Neuron (in vitro differentiated cells): Measurements from ENCODE around the gene TSSK2.
"Not testable (repeated sequence)": the region's sequence is repeated elsewhere in the genome, so short reads cannot be mapped to it uniquely, and the experiment has no call there.

Experiments used
- H2AFZ ChIP-seq: one replicate; pipeline ENCODE4 v1.6.1; 2013; ENCODE audit warnings: low read depth, mild to moderate bottlenecking, inconsistent platforms, low read length, moderate library complexity
- H3K27me3 ChIP-seq: one replicate; pipeline ENCODE4 v1.6.1; 2013; ENCODE audit warnings: low read length; ENCODE audit not compliant: insufficient read depth
- H3K36me3 ChIP-seq: one replicate; pipeline ENCODE4 v1.6.1; 2013; ENCODE audit warnings: low read length; ENCODE audit not compliant: insufficient read depth
- H3K4me1 ChIP-seq: one replicate; pipeline ENCODE4 v1.6.1; 2013; ENCODE audit warnings: low read length; ENCODE audit not compliant: insufficient read depth
- H3K4me3 ChIP-seq: 2 replicates; pipeline ENCODE4 v1.5.1; 2013; ENCODE audit warnings: mild to moderate bottlenecking, low read length, moderate library complexity
- H3K9me3 ChIP-seq: one replicate; pipeline ENCODE4 v1.6.1; 2013; ENCODE audit warnings: low read length

Gene TSSK2

DNA sequence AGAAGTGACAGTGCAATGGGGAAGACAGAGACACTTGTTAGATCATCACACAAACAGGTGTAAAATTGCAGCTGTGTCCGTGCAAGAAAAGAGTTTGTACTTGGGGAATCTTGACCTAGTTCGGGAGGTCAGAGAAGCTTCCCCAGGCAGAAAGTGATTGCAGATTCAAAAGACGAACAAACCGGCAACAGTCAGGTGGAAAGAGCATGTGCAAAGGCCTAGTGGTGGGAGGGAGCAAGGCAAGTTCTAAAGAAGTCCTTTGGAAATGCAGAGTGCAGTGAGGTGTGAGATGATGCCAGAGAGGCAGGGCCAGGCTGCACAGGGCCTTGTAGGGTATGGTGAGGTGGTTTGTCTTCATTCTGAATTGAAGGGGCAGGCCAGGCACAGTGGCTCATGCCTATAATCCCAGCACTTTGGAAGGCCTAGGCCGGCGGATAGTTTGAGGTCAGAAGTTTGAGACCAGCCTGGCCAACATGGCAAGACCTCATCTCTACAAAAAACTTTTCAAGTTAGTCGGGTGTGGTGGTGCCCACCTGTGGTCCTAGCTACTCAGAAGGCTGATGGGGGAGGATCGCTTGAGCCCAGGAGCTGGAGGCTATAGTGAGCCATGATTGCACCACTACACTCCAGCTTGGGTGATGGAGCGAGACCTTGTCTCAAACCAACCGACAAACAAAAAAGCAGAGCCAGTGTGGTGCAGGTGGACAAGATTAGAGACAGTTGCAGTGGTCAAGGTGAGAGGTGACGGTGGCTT, 15.3 kb downstream of the TSSK2 start:
- Histone ChIP-seq H3K9me3 (peaks cover 4% of the 10 kb centered on the region), H3K4me3 (no peak overlapping the region), H3K36me3 (peaks cover 12% of the 10 kb centered on the region), H2AFZ (no peak overlapping the region), H3K27me3 (peaks cover 53% of the 10 kb centered on the region), H3K4me1 (peaks cover 4% of the 10 kb centered on the region)

DNA sequence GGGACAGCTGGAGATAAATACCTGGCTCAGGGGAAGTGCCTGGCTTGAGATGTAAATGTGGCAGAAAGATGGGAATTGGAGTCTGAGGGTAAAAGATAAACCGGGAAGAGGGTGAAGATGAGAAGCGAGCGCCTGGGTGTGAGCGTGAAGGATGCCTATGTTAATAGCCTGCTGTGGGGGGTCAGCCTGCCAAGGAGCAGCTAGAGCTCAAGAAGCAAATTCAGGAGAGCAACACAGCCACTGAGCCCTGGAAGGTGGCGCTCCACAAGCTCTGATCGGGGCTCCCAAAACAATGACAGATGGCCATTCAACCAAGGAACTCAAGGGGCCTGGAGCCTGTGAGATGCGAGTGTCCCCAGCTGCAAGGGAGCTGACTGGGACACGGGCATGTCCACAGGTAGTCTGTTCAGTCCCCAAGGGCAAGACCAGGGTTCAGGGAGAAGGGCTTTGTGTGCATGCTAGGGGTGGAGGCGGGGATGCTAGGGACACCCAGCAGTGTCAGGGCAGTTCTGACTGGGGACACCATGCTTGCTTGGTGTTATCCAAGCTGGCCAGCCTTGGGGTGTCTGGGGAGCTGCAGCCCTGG, 16.2 kb downstream of the TSSK2 start:
- peaks cover 5% of the 10 kb centered on the region for H3K9me3 ChIP-seq
- no peak overlapping the region for H2AFZ ChIP-seq
- H3K36me3 ChIP-seq = peaks cover 4% of the 10 kb centered on the region
- peaks cover 62% of the 10 kb centered on the region for H3K27me3 ChIP-seq
- H3K4me1 ChIP-seq = peaks cover 4% of the 10 kb centered on the region
- H3K4me3 ChIP-seq = no peak overlapping the region

DNA sequence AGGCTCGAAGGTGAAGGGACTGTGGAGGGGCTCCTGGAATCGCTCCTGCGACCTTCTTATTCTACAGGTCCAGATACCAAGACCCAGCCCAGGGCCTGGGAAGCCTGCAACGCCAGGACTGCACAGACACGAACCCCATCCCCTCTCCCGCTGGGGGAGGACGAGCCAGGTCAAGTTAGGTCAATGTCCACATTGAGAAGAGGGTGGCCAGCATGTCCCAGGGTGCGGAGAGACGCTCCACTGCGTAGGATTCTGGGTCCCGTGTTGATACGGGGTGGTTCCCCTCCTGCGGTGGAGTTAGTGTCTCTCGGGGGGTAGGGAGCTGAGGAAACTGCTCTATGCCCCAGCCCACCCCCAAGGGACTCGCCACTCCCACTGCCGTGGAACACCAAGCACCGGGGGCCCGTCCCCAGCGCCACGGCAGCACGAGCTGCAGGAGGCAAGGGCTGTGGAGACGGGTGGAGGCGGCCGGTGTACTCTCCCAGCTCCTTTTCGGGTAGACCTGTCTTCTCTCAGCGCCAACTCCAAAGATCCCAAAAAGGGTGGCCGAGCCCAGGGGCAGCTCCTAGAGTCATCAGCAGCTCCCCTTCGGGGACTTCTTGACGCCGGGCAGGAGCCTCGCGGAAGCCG, 17.4 kb downstream of the TSSK2 start:
- H3K4me1 ChIP-seq = peaks cover 4% of the 10 kb centered on the region
- no peaks in the 10 kb centered on the region for H3K36me3 ChIP-seq
- no peak overlapping the region for H2AFZ ChIP-seq
- peaks cover 5% of the 10 kb centered on the region for H3K9me3 ChIP-seq
- H3K4me3 ChIP-seq = no peak overlapping the region
- H3K27me3 ChIP-seq = peaks cover 71% of the 10 kb centered on the region

DNA sequence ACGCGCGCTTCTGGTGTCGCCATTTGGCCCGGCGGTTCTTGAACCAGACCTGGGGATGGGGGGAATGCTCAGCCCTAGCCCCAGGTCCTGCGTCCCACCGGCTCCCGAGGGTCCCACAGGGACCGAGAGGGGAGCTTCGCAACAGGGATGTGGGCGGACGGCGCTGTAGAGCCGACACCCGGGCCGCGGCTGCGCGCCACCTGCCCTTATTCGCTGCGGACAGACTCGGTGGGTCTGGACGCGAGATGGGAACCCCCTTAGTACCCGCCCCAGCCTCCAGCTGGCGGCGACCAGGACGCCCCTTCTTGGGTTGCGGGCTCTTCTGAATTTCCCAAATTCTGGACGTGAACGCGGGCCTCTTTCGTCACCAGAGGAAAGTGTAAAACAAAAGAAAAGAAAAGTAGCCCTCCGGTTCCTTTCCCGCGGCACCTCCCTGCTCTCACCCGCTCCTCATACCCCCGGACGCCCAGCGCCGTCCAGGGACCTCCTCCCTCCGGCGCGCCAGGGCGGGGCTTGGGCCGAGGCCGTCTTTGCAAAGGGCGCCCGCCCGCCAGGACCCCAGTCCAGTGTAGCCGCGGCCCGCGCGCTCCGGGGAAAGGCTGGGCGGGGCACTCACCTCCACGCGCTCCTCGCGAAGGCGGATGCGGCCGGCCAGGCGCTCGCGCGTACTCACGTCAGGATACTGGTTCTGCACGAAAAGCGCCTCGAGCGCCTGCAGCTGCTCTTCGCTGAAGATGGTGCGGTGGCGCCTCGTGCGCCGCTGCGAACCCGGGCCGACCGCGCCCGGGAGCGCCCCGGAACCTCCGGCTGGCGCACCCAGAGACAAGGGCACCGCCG, 18.2 kb downstream of the TSSK2 start:
- Histone ChIP-seq H3K9me3 (peaks cover 5% of the 10 kb centered on the region), H3K4me3 (no peak overlapping the region), H3K4me1 (no peaks in the 10 kb centered on the region), H2AFZ (no peak overlapping the region), H3K27me3 (peaks cover 76% of the 10 kb centered on the region), H3K36me3 (no peaks in the 10 kb centered on the region)

DNA sequence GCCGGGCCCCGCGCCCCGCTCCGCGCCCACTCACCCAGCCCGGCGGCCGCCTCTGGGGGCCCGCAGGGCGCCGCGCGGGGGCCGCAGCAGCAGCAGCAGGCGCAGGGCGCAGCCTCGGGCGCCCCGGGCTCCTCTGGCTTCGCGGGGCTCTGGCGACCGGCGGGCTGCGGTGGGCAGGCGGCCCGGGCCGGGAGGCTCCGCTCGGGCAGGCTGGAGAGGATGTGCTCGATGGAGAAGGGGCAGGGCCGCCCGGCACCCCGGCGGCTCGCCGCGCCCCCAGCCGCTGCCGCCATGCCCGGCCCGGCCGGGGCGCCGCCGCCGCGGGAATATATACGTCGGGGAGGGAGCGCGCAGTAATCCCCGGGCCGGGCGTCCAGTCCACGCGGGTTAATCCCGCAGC, 18.9 kb downstream of the TSSK2 start, which contains the start of gene GSC2:
GSC2 (minus strand) TSS at position 302 of the 400 bp plus-strand sequence; CDS start at position 293, 9 bp downstream.
- peaks cover 5% of the 10 kb centered on the region for H3K9me3 ChIP-seq
- H3K4me3 ChIP-seq = no peak within 1 kb of the TSS
- peaks cover 76% of the 10 kb centered on the region for H3K27me3 ChIP-seq

DNA sequence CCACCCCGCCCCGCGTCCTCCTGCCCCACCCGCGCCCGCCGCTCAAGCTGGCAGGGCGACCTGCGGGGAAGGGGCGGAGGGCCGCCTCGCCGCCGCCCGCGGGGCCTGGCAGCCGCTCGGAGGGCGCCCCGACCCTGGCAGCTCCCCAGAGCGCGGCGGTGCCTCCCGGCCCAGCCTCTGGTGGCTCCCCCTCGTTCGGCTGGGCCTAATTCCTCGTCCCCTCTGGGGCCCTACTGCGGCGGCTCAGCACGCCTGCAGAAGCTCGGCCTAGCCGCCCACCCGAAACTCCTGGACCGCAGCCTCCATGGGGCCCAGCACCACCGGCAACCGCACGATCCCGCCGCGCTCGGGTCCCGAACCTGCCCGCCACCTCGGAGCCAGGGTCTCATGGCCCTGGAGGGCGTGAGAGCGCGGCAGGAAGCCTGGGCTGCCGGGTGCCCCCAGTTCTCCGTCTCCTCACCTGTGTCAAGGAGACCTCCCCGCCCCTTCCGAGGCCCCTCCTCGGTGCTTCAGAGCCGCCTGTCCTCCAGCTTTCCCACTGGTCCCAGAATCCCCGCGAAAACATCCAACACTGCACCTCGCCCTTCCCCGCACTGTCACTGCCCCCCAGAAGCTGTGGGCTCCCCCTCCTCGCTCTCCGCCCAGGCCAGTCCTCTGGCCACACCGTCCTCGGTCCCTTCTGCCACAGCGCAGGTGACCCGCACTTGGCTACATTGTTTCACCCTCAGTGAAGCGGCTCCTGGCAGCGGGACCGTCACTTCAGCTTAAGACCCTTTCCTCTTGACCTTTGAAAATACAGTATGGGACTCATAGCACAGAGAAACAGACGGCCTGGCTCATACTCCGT, 19.6 kb downstream of the TSSK2 start:
- no peaks in the 10 kb centered on the region for H3K36me3 ChIP-seq
- no peaks in the 10 kb centered on the region for H3K4me1 ChIP-seq
- H3K27me3 ChIP-seq = peaks cover 76% of the 10 kb centered on the region
- no peak overlapping the region for H3K4me3 ChIP-seq
- H3K9me3 ChIP-seq = peaks cover 5% of the 10 kb centered on the region
- H2AFZ ChIP-seq = no peak overlapping the region

More for the DNA sequence above, 18.9 kb downstream of the TSSK2 start, which contains the start of gene GSC2:
- H3K36me3 ChIP-seq = no peaks in the 10 kb centered on the region
- H3K4me1 ChIP-seq = no peaks in the 10 kb centered on the region
- H2AFZ ChIP-seq = no peak within 1 kb of the TSS

DNA sequence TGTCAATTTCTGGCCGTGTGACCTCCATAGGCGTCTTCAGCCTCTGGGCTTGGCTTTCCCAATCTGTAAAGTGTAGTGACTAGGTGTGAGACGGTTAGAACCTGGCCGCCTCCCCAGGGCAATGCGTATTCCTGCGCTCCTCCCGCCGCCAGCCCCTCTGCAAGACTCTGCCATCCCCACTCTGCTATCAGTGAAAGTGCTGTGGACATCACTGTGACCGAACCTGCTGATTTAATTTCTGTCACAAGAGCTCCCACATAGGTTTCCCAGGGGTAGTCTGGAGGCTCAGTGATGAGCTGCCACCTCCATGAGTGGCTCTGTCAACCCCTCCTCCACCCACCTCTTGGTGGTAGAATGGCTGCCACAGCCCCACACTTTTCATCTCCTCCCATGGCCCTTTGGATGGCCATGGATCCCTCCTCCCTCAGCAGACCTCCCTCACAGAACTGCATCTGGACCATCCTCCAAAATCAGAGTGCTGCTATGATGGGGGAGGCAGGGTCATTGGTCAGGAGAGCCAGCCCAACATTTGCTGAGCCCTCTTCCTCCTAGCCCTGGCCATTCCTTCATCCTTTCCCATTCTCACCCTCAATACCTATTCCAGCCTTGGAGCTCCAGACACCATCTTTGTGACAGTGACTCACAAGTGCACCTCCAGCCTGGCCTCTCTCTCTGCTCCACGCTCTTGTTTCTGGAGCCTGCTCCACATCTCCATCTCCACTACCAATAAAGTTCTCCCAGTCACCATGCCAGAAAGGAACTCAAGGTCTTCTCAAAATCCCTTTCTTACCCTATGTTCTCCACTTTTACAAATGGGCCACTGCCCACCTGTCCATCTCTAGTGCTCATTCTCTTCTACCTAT, 20.5 kb downstream of the TSSK2 start:
- H2AFZ ChIP-seq = no peak overlapping the region
- no peaks in the 10 kb centered on the region for H3K36me3 ChIP-seq
- peaks cover 5% of the 10 kb centered on the region for H3K9me3 ChIP-seq
- H3K27me3 ChIP-seq = peaks cover 70% of the 10 kb centered on the region
- H3K4me3 ChIP-seq = no peak overlapping the region
- H3K4me1 ChIP-seq = no peaks in the 10 kb centered on the region

DNA sequence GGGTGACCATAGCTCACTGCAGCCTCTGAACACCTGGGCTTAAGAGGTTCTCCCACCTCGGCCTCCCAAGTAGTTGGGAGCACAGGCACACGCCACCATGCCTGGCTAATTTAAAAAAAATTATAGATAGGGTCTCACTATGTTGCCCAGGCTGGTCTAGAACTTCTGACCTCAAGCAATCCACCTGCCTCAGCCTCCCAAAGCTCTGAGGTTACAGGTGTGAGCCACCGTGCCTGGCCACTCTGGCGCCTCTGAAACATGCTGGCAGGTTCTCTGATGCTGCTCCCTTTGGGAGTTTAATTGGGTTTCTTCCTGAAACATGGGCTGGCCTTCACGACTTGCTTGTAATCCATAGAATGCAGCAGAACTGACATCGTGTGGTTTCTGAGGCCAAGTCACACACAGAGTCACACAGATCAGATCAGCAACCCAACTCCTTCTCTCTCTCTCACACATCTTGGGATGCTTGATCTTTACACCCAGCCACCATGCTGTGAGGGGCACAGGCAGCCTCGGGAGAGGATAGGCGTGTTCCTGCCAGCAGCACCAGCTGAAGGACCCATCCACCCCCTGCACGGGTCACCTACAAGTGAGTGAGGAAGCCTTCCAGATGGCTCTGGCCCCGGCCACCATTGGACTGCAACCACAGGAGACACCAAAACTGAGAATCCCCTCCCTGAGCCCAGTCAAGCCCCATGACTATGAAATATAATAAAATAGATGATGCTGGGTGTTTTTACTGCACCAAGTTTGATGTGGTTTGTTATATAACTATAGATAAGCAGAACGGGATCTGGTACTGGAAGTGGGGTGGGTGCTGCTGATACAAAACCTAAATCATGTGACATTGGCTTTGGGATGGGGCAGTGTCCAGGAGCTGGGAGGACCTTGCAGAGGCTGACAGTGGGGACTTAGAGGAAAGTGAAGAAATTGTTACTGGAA, 22.1 kb downstream of the TSSK2 start:
- Histone ChIP-seq H3K4me3 (no peak overlapping the region), H3K36me3 (no peaks in the 10 kb centered on the region), H3K4me1 (no peaks in the 10 kb centered on the region), H2AFZ (no peak overlapping the region), H3K9me3 (peaks cover 5% of the 10 kb centered on the region), H3K27me3 (peaks cover 54% of the 10 kb centered on the region)

DNA sequence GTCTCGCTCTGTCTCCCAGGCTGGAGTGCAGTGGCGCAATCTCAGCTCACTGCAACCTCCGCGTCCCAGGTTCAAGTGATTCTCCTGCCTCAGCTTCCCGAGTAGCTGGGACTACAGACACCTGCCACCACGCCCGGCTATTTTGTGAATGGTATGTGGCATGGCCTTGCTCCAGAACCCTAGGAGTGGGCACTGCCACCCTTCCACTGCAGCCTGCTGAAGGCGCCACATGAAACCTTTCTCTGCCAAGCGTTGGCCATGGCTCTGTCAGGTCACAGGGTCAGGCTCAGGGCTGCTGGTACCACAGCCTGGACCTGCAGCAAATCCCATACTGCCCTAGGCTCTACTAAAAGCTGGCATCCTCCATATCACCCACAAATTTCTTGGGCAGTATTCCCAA, 25.0 kb downstream of the TSSK2 start:
- H2AFZ ChIP-seq, H3K9me3 ChIP-seq, H3K36me3 ChIP-seq, H3K4me1 ChIP-seq, H3K4me3 ChIP-seq: not testable (repeated sequence)
- peaks cover 26% of the 10 kb centered on the region for H3K27me3 ChIP-seq

DNA sequence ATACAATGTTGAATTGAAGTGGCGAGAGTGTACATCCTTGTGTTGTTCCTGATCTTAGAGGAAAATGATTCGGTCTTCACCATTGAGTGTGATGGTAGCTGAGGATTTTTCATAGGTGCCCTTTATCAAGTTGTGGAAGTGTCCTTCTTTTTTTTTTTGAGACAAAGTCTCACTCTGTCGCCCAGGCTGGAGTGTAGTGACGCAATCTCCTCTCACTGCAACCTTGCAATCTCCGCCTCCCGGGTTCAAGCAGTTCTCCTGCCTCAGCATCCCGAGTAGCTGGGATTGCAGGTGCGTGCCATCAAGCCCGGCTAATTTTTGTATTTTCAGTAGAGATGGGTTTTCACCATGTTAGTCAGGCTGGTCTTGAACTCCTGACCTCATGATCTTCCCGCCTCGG, 27.5 kb downstream of the TSSK2 start:
- not testable (repeated sequence) for H3K9me3 ChIP-seq, H3K27me3 ChIP-seq

DNA sequence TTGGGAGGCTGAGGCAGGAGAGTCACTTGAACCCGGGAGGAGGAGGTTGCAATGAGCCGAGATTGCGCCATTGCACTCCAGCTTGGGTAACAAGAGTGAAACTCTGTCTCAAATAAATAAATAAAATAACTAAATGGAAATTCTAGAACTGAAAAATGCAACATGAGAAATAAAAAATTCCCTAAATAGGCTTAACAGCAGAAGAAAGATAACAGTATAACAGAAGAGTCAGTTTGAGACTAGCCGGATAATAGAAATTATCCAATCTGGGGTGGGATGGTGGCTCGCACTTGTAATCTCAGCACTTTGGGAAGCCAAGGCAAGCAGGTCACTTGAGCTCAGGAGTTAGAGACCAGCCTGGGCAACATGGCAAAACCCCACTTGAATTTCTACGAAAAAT, 33.3 kb downstream of the TSSK2 start:
- no peak overlapping the region for H2AFZ ChIP-seq
- no peaks in the 10 kb centered on the region for H3K9me3 ChIP-seq
- H3K4me3 ChIP-seq = no peak overlapping the region
- no peaks in the 10 kb centered on the region for H3K4me1 ChIP-seq
- no peaks in the 10 kb centered on the region for H3K36me3 ChIP-seq
- peaks cover 31% of the 10 kb centered on the region for H3K27me3 ChIP-seq

More for the DNA sequence above, 27.5 kb downstream of the TSSK2 start:
- H3K36me3 ChIP-seq, H3K4me1 ChIP-seq, H3K4me3 ChIP-seq, H2AFZ ChIP-seq: not testable (repeated sequence)
